PC-3 (cell line): ENCODE results near the gene TIPARP. TPM values are rescaled to one million over a fixed set of nuclear protein-coding genes. Genes with fewer than 3 reads are reported as not detected.

Experiments used
- ATAC-seq: fragments of 200-7000 bp; cut with Tn5 transposase; 2 replicates; pipeline ENCODE4 v1.9.1; 2020; ENCODE audit warnings: mild to moderate bottlenecking, moderate library complexity
- BruUV-seq: library from RNA; stranded (reverse); fragments of 400-500 nt; replicated peaks from 2 replicates; lab custom pipeline; 2021; lab: Mats Ljungman, UMichigan
- CTCF ChIA-PET: fragments of 300-600 bp; sonication (Branson Sonifier 250); formaldehyde crosslinking; loops from one replicate; lab custom pipeline; 2022; ENCODE audit warnings: antibody characterized with exemption; lab: Charles Lee
- POLR2A ChIA-PET: fragments of 300-600 bp; sonication (Branson Sonifier 250); formaldehyde crosslinking; loops from one replicate; lab custom pipeline; 2022; ENCODE audit warnings: antibody characterized with exemption; ENCODE audit not compliant: unreplicated experiment; lab: Charles Lee
- DNase-seq: peaks from one replicate; pipeline ENCODE4 v3.0.0-alpha.2; 2015
- H2AFZ ChIP-seq: fragments of 300-600 bp; sonication (generic); 2 replicates; pipeline ENCODE4 v1.6.0; 2016; ENCODE audit warnings: antibody characterized with exemption, low read length
- H3F3A ChIP-seq: fragments of 300-600 bp; sonication (generic); one replicate; pipeline ENCODE4 v1.6.0; 2017; ENCODE audit warnings: antibody characterized with exemption, low read length, control low read depth, mild to moderate bottlenecking; ENCODE audit not compliant: unreplicated experiment
- H3K27ac ChIP-seq: fragments of 300-600 bp; sonication (generic); 2 replicates; pipeline ENCODE4 v1.5.1; 2016; ENCODE audit warnings: mild to moderate bottlenecking, low read length
- H3K27me3 ChIP-seq: fragments of 300-600 bp; sonication (generic); 2 replicates; pipeline ENCODE4 v1.6.1; 2016; ENCODE audit warnings: low read length, mixed read lengths
- H3K36me3 ChIP-seq: fragments of 300-600 bp; sonication (generic); 2 replicates; pipeline ENCODE4 v1.6.1; 2016; ENCODE audit warnings: low read depth, mixed run types, low read length, mixed read lengths
- H3K4me1 ChIP-seq: fragments of 300-600 bp; sonication (generic); 2 replicates; pipeline ENCODE4 v1.5.1; 2016; ENCODE audit warnings: low read length; ENCODE audit not compliant: insufficient read depth
- H3K4me2 ChIP-seq: fragments of 300-600 bp; sonication (generic); 2 replicates; pipeline ENCODE4 v1.6.0; 2016; ENCODE audit warnings: low read length
- H3K4me3 ChIP-seq: fragments of 300-600 bp; sonication (generic); 2 replicates; pipeline ENCODE4 v1.5.1; 2016; ENCODE audit warnings: mild to moderate bottlenecking, low read length, mixed read lengths
- H3K79me2 ChIP-seq: fragments of 300-600 bp; sonication (generic); 2 replicates; pipeline ENCODE4 v1.6.1; 2017; ENCODE audit warnings: low read length, mixed read lengths
- H3K9ac ChIP-seq: fragments of 300-600 bp; sonication (generic); 2 replicates; pipeline ENCODE4 v1.6.0; 2016; ENCODE audit warnings: mild to moderate bottlenecking, low read length
- H3K9me2 ChIP-seq: fragments of 300-600 bp; sonication (generic); replicated peaks from 2 replicates; pipeline ENCODE4 v1.6.1; 2016; ENCODE audit warnings: mixed run types, low read length, mixed read lengths
- H3K9me3 ChIP-seq: fragments of 300-600 bp; sonication (generic); 2 replicates; pipeline ENCODE4 v1.6.1; 2016; ENCODE audit warnings: low read length, mixed read lengths
- H4K20me1 ChIP-seq: fragments of 300-600 bp; sonication (generic); 2 replicates; pipeline ENCODE4 v1.6.1; 2016; ENCODE audit warnings: low read length, mixed read lengths
- CTCF ChIP-seq: fragments of 300-600 bp; sonication (generic); conservative IDR thresholded peaks from 2 replicates; pipeline ENCODE4 v1.5.1; 2017; ENCODE audit warnings: antibody characterized with exemption, low read depth, mild to moderate bottlenecking, low read length
- EZH2 ChIP-seq: fragments of 300-600 bp; sonication (generic); IDR thresholded peaks from one replicate; pipeline ENCODE4 v1.6.1; 2017; ENCODE audit warnings: antibody characterized with exemption, mild to moderate bottlenecking, low read length; ENCODE audit not compliant: unreplicated experiment
- EZH2phosphoT487 ChIP-seq: fragments of 300-600 bp; sonication (generic); IDR thresholded peaks from 2 replicates; pipeline ENCODE4 v1.6.1; 2018; ENCODE audit warnings: mild to moderate bottlenecking, antibody characterized with exemption, low read length, borderline replicate concordance
- intact Hi-C: fragments of 100-400 bp; cut with micrococcal nuclease; formaldehyde crosslinking; loops from 2 replicates; pipeline ENCODE4 v1.9.0; 2023
- total RNA-seq: library from RNA; depleted of rRNA; stranded (reverse); fragments of >200 nt; gene quantifications from 2 replicates; pipeline ENCODE4 v1.2.3, GENCODE V29; 2014

Gene TIPARP
- total RNA-seq, 1 experiment from 2014 or later: 84.7 TPM

DNA sequence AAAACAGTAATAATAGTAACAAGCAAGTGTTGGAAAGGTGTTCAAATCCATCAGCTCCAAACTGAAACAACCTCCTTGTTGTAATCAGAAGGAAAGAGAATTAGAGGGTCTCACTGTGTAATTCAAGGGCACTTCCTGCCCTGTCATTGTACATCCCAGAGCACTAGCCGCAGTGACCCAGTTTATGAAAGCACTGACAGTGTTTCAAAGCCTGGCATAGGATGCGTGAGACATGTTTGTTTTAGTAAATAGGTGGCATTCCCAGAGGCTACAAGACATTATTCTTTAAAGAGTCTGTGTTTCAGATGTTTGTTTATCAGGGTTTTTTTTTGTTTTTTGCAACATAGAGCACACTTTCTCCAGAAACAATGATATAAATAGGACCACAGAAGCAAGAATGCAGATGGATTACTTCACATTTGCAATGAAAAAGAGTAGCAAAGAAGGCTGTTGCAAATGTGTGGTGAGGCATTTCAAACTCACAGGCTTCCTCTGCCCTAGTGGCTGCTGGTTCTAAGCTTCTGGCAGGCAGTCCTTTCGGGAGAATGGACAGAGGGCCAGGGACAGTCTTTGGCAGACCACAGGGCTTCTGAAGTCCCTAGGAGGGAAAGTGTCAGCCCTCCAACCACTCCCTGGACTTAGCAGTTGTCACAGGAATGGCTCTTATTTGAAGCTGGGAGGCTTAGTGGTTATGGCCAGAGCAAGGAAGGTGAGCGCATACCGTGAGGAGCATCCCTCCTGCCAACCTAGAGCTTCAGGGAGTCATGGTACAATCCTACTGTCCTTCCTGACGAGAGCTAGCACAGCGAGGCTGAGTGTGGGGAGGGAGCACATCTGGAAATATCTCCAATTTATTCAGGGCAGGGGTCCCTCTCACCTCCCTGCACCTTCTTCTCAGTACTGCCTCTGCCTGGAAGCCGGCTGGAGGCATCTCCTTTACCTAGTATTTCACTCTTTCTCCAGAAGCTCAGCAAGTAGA is 31.4 kb upstream of the TIPARP start:
- Histone ChIP-seq H3K4me3 (no peak overlapping the region), H3K36me3 (no peaks in the 10 kb centered on the region), H3K9ac (no peak overlapping the region), H3K79me2 (no peaks in the 10 kb centered on the region), H3K9me3 (no peaks in the 10 kb centered on the region), H3K4me1 (peaks cover 2% of the 10 kb centered on the region; the same call in 1 of the 2 replicates), H3F3A (no peaks in the 10 kb centered on the region), H3K9me2 (no peaks in the 10 kb centered on the region), H4K20me1 (no peaks in the 10 kb centered on the region), H2AFZ (no peak overlapping the region), H3K27me3 (no peaks in the 10 kb centered on the region), H3K4me2 (no peak overlapping the region), H3K27ac (no peak overlapping the region)
- no peak for DNase-seq
- intact Hi-C loops: no loop called here
- ChIA-PET CTCF (no interaction called here), POLR2A (no interaction called here)
- no TSS peak for BruUV-seq
- TF ChIP-seq CTCF: no peak
- TF ChIP-seq EZH2phosphoT487: no peak
- TF ChIP-seq EZH2: no peak
- ATAC-seq: no peak

GRCh38 chr3:156643729-156644389 is 30.5 kb upstream of the TIPARP start:
- Histone ChIP-seq H3K9me2 (no peaks in the 10 kb centered on the region), H2AFZ (no peak overlapping the region), H3K9ac (no peak overlapping the region), H3K4me3 (no peak overlapping the region), H3F3A (no peaks in the 10 kb centered on the region), H3K27ac (no peak overlapping the region), H3K79me2 (no peaks in the 10 kb centered on the region), H4K20me1 (no peaks in the 10 kb centered on the region), H3K4me1 (no peaks in the 10 kb centered on the region), H3K36me3 (no peaks in the 10 kb centered on the region), H3K4me2 (no peak overlapping the region), H3K9me3 (no peaks in the 10 kb centered on the region), H3K27me3 (no peaks in the 10 kb centered on the region)
- DNase-seq (no peak), ATAC-seq (no peak)
- POLR2A ChIA-PET: no interaction called here
- intact Hi-C loops: no loop called here
- no peak for TF ChIP-seq EZH2
- TF ChIP-seq CTCF: no peak
- no peak for TF ChIP-seq EZH2phosphoT487
- CTCF ChIA-PET: interaction anchor here (0.6 kb wide), 1 partner anchor 517 kb away, joined by 3 read pairs; no protein-coding TSS in a partner anchor
- no TSS peak for BruUV-seq

- intact Hi-C loops: no loop called here
- H3K79me2 ChIP-seq: no peaks in the 10 kb centered on the region
- ChIA-PET POLR2A (no interaction called here), CTCF (no interaction called here)
- no peaks in the 10 kb centered on the region for H3K36me3 ChIP-seq
- no peaks in the 10 kb centered on the region for H4K20me1 ChIP-seq
- no peaks in the 10 kb centered on the region for H3K9me2 ChIP-seq
- no TSS peak for BruUV-seq
- H3K27me3 ChIP-seq: no peaks in the 10 kb centered on the region
- no peak overlapping the region for H3K4me2 ChIP-seq
- H3K4me3 ChIP-seq: no peak overlapping the region
- DNase-seq (no peak), ATAC-seq (no peak)
- no peaks in the 10 kb centered on the region for H3F3A ChIP-seq
- H3K27ac ChIP-seq: no peak overlapping the region
- no peaks in the 10 kb centered on the region for H3K9me3 ChIP-seq
- H3K4me1 ChIP-seq: no peaks in the 10 kb centered on the region
- no peak overlapping the region for H2AFZ ChIP-seq
- TF ChIP-seq CTCF (no peak), EZH2 (no peak), EZH2phosphoT487 (no peak)
- H3K9ac ChIP-seq: no peak overlapping the region
Measured at GRCh38 chr3:156644958-156645357, 29.4 kb upstream of the TIPARP start.
